ENCODE data around the gene FOXD4L6.
"Not testable (repeated sequence)": the region's sequence is repeated elsewhere in the genome, so short reads cannot be mapped to it uniquely, and the experiment has no call there.

Gene FOXD4L6

GRCh38 chr9:41105557-41106253, 22.8 kb downstream of the FOXD4L6 start:
- in situ Hi-C loops (cut with HindIII; ENCODE audit: low pct_ligation_motif_present, low pct_unique_long_range_greater_than_20kb, low sequenced_read_pairs); DNase-seq: not testable (repeated sequence)

GRCh38 chr9:41104542-41104941, 23.9 kb downstream of the FOXD4L6 start:
- in situ Hi-C loops (cut with HindIII; ENCODE audit: low pct_ligation_motif_present, low pct_unique_long_range_greater_than_20kb, low sequenced_read_pairs); DNase-seq: not testable (repeated sequence)

- in situ Hi-C loops (cut with HindIII; ENCODE audit: low pct_ligation_motif_present, low pct_unique_long_range_greater_than_20kb, low sequenced_read_pairs); DNase-seq: not testable (repeated sequence)
These were observed 28.0 kb downstream of the FOXD4L6 start for GRCh38 chr9:41100508-41100907.

- in situ Hi-C loops (cut with HindIII; ENCODE audit: low pct_ligation_motif_present, low pct_unique_long_range_greater_than_20kb, low sequenced_read_pairs); DNase-seq: not testable (repeated sequence)
These were observed 29.7 kb downstream of the FOXD4L6 start for GRCh38 chr9:41098759-41099158.

- DNase-seq; in situ Hi-C loops (cut with HindIII; ENCODE audit: low pct_ligation_motif_present, low pct_unique_long_range_greater_than_20kb, low sequenced_read_pairs): not testable (repeated sequence)
These were observed 33.4 kb downstream of the FOXD4L6 start for GRCh38 chr9:41095060-41095459.

- DNase-seq; in situ Hi-C loops (cut with HindIII; ENCODE audit: low pct_ligation_motif_present, low pct_unique_long_range_greater_than_20kb, low sequenced_read_pairs): not testable (repeated sequence)
These were observed 34.3 kb downstream of the FOXD4L6 start for GRCh38 chr9:41094010-41094773.

- in situ Hi-C loops (cut with HindIII; ENCODE audit: low pct_ligation_motif_present, low pct_unique_long_range_greater_than_20kb, low sequenced_read_pairs); DNase-seq: not testable (repeated sequence)
These were observed 37.6 kb downstream of the FOXD4L6 start for GRCh38 chr9:41090922-41091321.

- DNase-seq; in situ Hi-C loops (cut with HindIII; ENCODE audit: low pct_ligation_motif_present, low pct_unique_long_range_greater_than_20kb, low sequenced_read_pairs): not testable (repeated sequence)
These were observed 38.1 kb downstream of the FOXD4L6 start for GRCh38 chr9:41090386-41090785.

GRCh38 chr9:41088450-41089059, 39.9 kb downstream of the FOXD4L6 start:
- DNase-seq; in situ Hi-C loops (cut with HindIII; ENCODE audit: low pct_ligation_motif_present, low pct_unique_long_range_greater_than_20kb, low sequenced_read_pairs): not testable (repeated sequence)

- in situ Hi-C loops (cut with HindIII; ENCODE audit: low pct_ligation_motif_present, low pct_unique_long_range_greater_than_20kb, low sequenced_read_pairs); DNase-seq: not testable (repeated sequence)
These were observed 40.6 kb downstream of the FOXD4L6 start for GRCh38 chr9:41087929-41088328.

- in situ Hi-C loops (cut with HindIII; ENCODE audit: low pct_ligation_motif_present, low pct_unique_long_range_greater_than_20kb, low sequenced_read_pairs); DNase-seq: not testable (repeated sequence)
These were observed 41.2 kb downstream of the FOXD4L6 start for GRCh38 chr9:41087157-41087780.

- DNase-seq; in situ Hi-C loops (cut with HindIII; ENCODE audit: low pct_ligation_motif_present, low pct_unique_long_range_greater_than_20kb, low sequenced_read_pairs): not testable (repeated sequence)
These were observed 41.8 kb downstream of the FOXD4L6 start for GRCh38 chr9:41086685-41087084.

- in situ Hi-C loops (cut with HindIII; ENCODE audit: low pct_ligation_motif_present, low pct_unique_long_range_greater_than_20kb, low sequenced_read_pairs); DNase-seq: not testable (repeated sequence)
These were observed 42.3 kb downstream of the FOXD4L6 start for GRCh38 chr9:41086215-41086614.

GRCh38 chr9:41082358-41082757, 46.1 kb downstream of the FOXD4L6 start:
- in situ Hi-C loops (cut with HindIII; ENCODE audit: low pct_ligation_motif_present, low pct_unique_long_range_greater_than_20kb, low sequenced_read_pairs); DNase-seq: not testable (repeated sequence)

- in situ Hi-C loops (cut with HindIII; ENCODE audit: low pct_ligation_motif_present, low pct_unique_long_range_greater_than_20kb, low sequenced_read_pairs); DNase-seq: not testable (repeated sequence)
These were observed 49.0 kb downstream of the FOXD4L6 start for GRCh38 chr9:41079464-41079863.

- DNase-seq; in situ Hi-C loops (cut with HindIII; ENCODE audit: low pct_ligation_motif_present, low pct_unique_long_range_greater_than_20kb, low sequenced_read_pairs): not testable (repeated sequence)
These were observed 50.9 kb downstream of the FOXD4L6 start for GRCh38 chr9:41077586-41077985.

Measured in ACHN (cell line).